A673 (cell line): ENCODE measurements around the gene LPXN.

Experiments used
- EZH2 ChIP-seq: fragments of 200-600 bp; sonication (generic); IDR thresholded peaks from 2 replicates; pipeline ENCODE4 v1.6.1; 2017; ENCODE audit warnings: borderline replicate concordance, low read depth, mild to moderate bottlenecking, mixed read lengths, antibody characterized with exemption, low read length; ENCODE audit not compliant: poor library complexity, severe bottlenecking
- TF ChIP-seq, protein P1 (sequence below): fragments of 300-800, 200-600 bp; sonication (generic); conservative IDR thresholded peaks from 2 replicates; pipeline ENCODE4 v1.5.1; 2017; ENCODE audit warnings: low read depth, mild to moderate bottlenecking, antibody characterized with exemption, low read length, moderate library complexity, mixed read lengths

DNA sequence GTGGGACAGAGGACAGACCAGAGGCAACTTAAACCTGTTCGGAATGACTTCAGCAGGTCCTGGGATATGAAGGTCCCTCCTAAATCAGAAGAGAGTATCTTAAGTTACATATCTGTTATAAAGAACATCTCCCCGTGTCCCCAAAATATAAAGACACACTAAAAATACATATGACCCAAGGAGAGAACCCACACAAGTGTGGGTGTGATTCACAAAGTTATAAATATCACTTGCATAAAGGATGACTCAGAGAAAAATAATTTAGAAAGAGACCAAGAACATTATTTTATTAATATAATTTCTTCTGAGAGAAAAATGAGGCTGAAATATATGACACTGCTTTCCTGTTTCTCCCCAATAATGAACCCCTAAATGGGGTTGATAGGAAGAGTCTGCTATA, 82.0 kb downstream of the LPXN start:
- no peak for TF ChIP-seq EZH2
- TF ChIP-seq, protein P1, sequence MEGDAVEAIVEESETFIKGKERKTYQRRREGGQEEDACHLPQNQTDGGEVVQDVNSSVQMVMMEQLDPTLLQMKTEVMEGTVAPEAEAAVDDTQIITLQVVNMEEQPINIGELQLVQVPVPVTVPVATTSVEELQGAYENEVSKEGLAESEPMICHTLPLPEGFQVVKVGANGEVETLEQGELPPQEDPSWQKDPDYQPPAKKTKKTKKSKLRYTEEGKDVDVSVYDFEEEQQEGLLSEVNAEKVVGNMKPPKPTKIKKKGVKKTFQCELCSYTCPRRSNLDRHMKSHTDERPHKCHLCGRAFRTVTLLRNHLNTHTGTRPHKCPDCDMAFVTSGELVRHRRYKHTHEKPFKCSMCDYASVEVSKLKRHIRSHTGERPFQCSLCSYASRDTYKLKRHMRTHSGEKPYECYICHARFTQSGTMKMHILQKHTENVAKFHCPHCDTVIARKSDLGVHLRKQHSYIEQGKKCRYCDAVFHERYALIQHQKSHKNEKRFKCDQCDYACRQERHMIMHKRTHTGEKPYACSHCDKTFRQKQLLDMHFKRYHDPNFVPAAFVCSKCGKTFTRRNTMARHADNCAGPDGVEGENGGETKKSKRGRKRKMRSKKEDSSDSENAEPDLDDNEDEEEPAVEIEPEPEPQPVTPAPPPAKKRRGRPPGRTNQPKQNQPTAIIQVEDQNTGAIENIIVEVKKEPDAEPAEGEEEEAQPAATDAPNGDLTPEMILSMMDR = no peak
